Endothelial cell of umbilical vein (primary cell): ENCODE data around the gene SCYL1. TPM values are rescaled to one million over a fixed set of nuclear protein-coding genes. Genes with fewer than 3 reads are reported as not detected.

ENCODE experiments used
- BruUV-seq: library from RNA; stranded (reverse); fragments of 400-500 nt; replicated peaks from 2 replicates; lab custom pipeline; 2021; lab: Mats Ljungman, UMichigan
- CTCF ChIA-PET: fragments of 300-600, 350-600 bp; sonication (Branson Sonifier 250); formaldehyde crosslinking; loops from one replicate; lab custom pipeline; 2021; ENCODE audit warnings: antibody characterized with exemption, inconsistent platforms; lab: Charles Lee
- POLR2A ChIA-PET: fragments of 300-600, 350-600 bp; sonication (Branson Sonifier 250); formaldehyde crosslinking; loops from one replicate; lab custom pipeline; 2021; ENCODE audit warnings: antibody characterized with exemption, inconsistent platforms; lab: Charles Lee
- DNase-seq: peaks from one replicate; pipeline ENCODE4 v3.0.0-alpha.2; 2011; ENCODE audit warnings: low read depth, low spot score
- FAIRE-seq: peaks from 2 replicates; lab custom pipeline; 2011; peaks lifted over from hg19 to GRCh38; lab: Jason Lieb, UNC
- H2AFZ ChIP-seq: 2 replicates; pipeline ENCODE4 v1.6.0; 2012; ENCODE audit warnings: low read depth, low read length, control low read depth, inconsistent platforms
- H3K27ac ChIP-seq: 2 replicates; pipeline ENCODE4 v1.5.1; 2011; ENCODE audit warnings: low read depth, mild to moderate bottlenecking, control low read depth, low read length, moderate library complexity; ENCODE audit not compliant: insufficient read depth
- H3K27me3 ChIP-seq, 2 experiments: 2 replicates each; pipeline versions ENCODE4 v1.6.0 to v1.6.1; 2011; ENCODE audit warnings: low read length in 2 of 2, mixed read lengths in 1 of 2; ENCODE audit not compliant: control insufficient read depth in 2 of 2, insufficient read depth in 2 of 2
- H3K36me3 ChIP-seq, 2 experiments: 2 replicates in 1 of 2; 3 replicates in 1 of 2; pipeline ENCODE4 v1.5.1; 2011; ENCODE audit warnings: low read length in 2 of 2, mild to moderate bottlenecking in 1 of 2, moderate library complexity in 1 of 2; ENCODE audit not compliant: control insufficient read depth in 2 of 2, insufficient read depth in 2 of 2; ENCODE audit errors: extremely low read depth in 1 of 2
- H3K4me1 ChIP-seq: 3 replicates; pipeline ENCODE4 v1.5.1; 2011; ENCODE audit warnings: mild to moderate bottlenecking, low read length; ENCODE audit not compliant: control insufficient read depth, insufficient read depth; ENCODE audit errors: extremely low read depth
- H3K4me2 ChIP-seq: 2 replicates; pipeline ENCODE4 v1.6.1; 2011; ENCODE audit warnings: low read length, control low read depth, mixed read lengths; ENCODE audit not compliant: insufficient read depth
- H3K4me3 ChIP-seq, 3 experiments: fragments of 200-600 bp in 1 of 3; sonication (generic), shearing (Covaris generic) in 1 of 3; replicated peaks in 1 of 3; 2 replicates each; pipeline ENCODE4 v1.5.1; 2011 to 2016; ENCODE audit warnings: control low read depth in 3 of 3, low read length in 3 of 3, mild to moderate bottlenecking in 2 of 3, inconsistent platforms in 1 of 3, low read depth in 1 of 3, moderate library complexity in 1 of 3; ENCODE audit not compliant: insufficient read depth in 1 of 3
- H3K79me2 ChIP-seq: 2 replicates; pipeline ENCODE4 v1.6.0; 2012; ENCODE audit warnings: low read length, inconsistent platforms; ENCODE audit not compliant: control insufficient read depth, insufficient read depth
- H3K9ac ChIP-seq: replicated peaks from 2 replicates; pipeline ENCODE3; 2011; ENCODE audit warnings: low read length, control low read depth; ENCODE audit not compliant: insufficient read depth; ENCODE audit errors: extremely low read depth
- H3K9me1 ChIP-seq: replicated peaks from 3 replicates; pipeline ENCODE4 v1.6.0; 2011; ENCODE audit warnings: mild to moderate bottlenecking, low read length; ENCODE audit not compliant: control insufficient read depth, insufficient read depth; ENCODE audit errors: extremely low read depth
- H3K9me3 ChIP-seq: replicated peaks from 2 replicates; pipeline ENCODE4 v1.5.1; 2012; ENCODE audit warnings: low read length, inconsistent platforms; ENCODE audit not compliant: control insufficient read depth, insufficient read depth
- H4K20me1 ChIP-seq: replicated peaks from 2 replicates; pipeline ENCODE3; 2011; ENCODE audit warnings: mild to moderate bottlenecking, low read length; ENCODE audit not compliant: control insufficient read depth, insufficient read depth; ENCODE audit errors: extremely low read depth
- EZH2 ChIP-seq: IDR thresholded peaks from 2 replicates; pipeline ENCODE4 v1.6.1; 2012; ENCODE audit warnings: borderline replicate concordance, low read depth, mild to moderate bottlenecking, moderate library complexity, low read length, inconsistent platforms; ENCODE audit not compliant: severe bottlenecking
- FOS ChIP-seq: IDR thresholded peaks from 2 replicates; pipeline ENCODE4 v1.6.1; 2011; ENCODE audit warnings: mild to moderate bottlenecking, low read length, moderate library complexity, borderline replicate concordance; ENCODE audit not compliant: insufficient read depth
- GATA2 ChIP-seq: IDR thresholded peaks from 2 replicates; pipeline ENCODE4 v1.7.0; 2011; ENCODE audit warnings: low read depth, mild to moderate bottlenecking, moderate library complexity, mixed read lengths, low read length; ENCODE audit not compliant: insufficient read length, insufficient read depth
- JUN ChIP-seq: IDR thresholded peaks from 2 replicates; pipeline ENCODE4 v1.6.1; 2011; ENCODE audit warnings: borderline replicate concordance, low read depth; ENCODE audit not compliant: insufficient read length, insufficient read depth
- MYC ChIP-seq: IDR thresholded peaks from one replicate; pipeline ENCODE4 v1.6.1; 2011; ENCODE audit warnings: mild to moderate bottlenecking, low read depth, low read length
- POLR2A ChIP-seq: IDR thresholded peaks from 2 replicates; pipeline ENCODE4 v1.6.1; 2012; ENCODE audit warnings: low read depth, mild to moderate bottlenecking, control low read depth, low read length
- POLR2AphosphoS5 ChIP-seq: IDR thresholded peaks from 2 replicates; pipeline ENCODE4 v1.6.1; 2012; ENCODE audit warnings: low read depth, mild to moderate bottlenecking, control low read depth, low read length, moderate library complexity; ENCODE audit not compliant: insufficient read depth
- dilution Hi-C: fragments of 300-500 bp; cut with MboI; formaldehyde crosslinking; loops from one replicate; pipeline ENCODE4 v1.15.0; 2019; ENCODE audit warnings: low sequenced_read_pairs; ENCODE audit not compliant: extremely low pct_ligation_motif_present
- intact Hi-C: fragments of 100-400 bp; cut with micrococcal nuclease; formaldehyde crosslinking; loops from one replicate; pipeline ENCODE4 v1.10.0; 2022
- polyA plus RNA-seq, 4 experiments: library from polyadenylated mRNA; depleted of rRNA in 3 of 4; stranded (reverse) in 3 of 4; unstranded in 1 of 4; fragments of >200 nt; gene quantifications; 2 replicates each; pipeline versions ENCODE4 v1.2.1 to v1.2.3, GENCODE V29; 2011 to 2012; ENCODE audit warnings: missing spikeins in 1 of 4
- total RNA-seq: library from RNA; stranded (reverse); gene quantifications from 2 replicates; pipeline ENCODE4 v1.2.3, GENCODE V29; 2021
- TF ChIP-seq, protein P1 (sequence below): IDR thresholded peaks from 2 replicates; pipeline ENCODE4 v1.6.1; 2011; ENCODE audit not compliant: insufficient read depth, insufficient read length
- TF ChIP-seq, protein P2 (sequence below), 2 donors: IDR thresholded peaks; 1 replicate in 1 of 2; 2 replicates in 1 of 2; pipeline ENCODE4 v1.5.1; 2011; ENCODE audit warnings: low read length in 2 of 2, mild to moderate bottlenecking in 2 of 2, moderate library complexity in 2 of 2, control low read depth in 1 of 2, inconsistent platforms in 1 of 2, low read depth in 1 of 2; ENCODE audit not compliant: insufficient read depth in 1 of 2; ENCODE audit errors: extremely low read depth in 1 of 2

The SCYL1 gene
- total and polyA plus RNA-seq, 2 donors (not counting 3 experiments of a cell fraction or from before 2014, with no cell fraction given): 88.2 to 126 TPM

GRCh38 chr11:65485920-65486219 lies 39.0 kb upstream of the SCYL1 start:
- Histone ChIP-seq H2AFZ (no peak overlapping the region), H3K4me1 (peaks cover 46% of the 10 kb centered on the region), H3K9ac (no peak overlapping the region), H3K27me3 (no peaks in the 10 kb centered on the region), H3K9me1 (no peaks in the 10 kb centered on the region), H3K27ac (no peak overlapping the region), H3K36me3 (no peaks in the 10 kb centered on the region), H3K79me2 (no peaks in the 10 kb centered on the region), H3K4me2 (no peak overlapping the region), H4K20me1 (no peaks in the 10 kb centered on the region), H3K9me3 (no peaks in the 10 kb centered on the region), H3K4me3 (no peak overlapping the region)
- ChIA-PET CTCF (interaction anchor here (0.6 to 5.1 kb wide), 2 partner anchors 12 to 14 kb away, joined by 3 to 31 read pairs; no protein-coding TSS in a partner anchor), POLR2A (interaction anchor here (9.4 kb wide), 1 partner anchor 17 kb away, joined by 204 read pairs; the partner anchor contains the start of gene MALAT1)
- dilution Hi-C loops (no loop called here), intact Hi-C loops (no loop called here)
- BruUV-seq: no TSS peak
- TF ChIP-seq EZH2: no peak
- TF ChIP-seq, protein P1, sequence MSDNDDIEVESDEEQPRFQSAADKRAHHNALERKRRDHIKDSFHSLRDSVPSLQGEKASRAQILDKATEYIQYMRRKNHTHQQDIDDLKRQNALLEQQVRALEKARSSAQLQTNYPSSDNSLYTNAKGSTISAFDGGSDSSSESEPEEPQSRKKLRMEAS: no peak
- TF ChIP-seq JUN: no peak
- TF ChIP-seq POLR2AphosphoS5: no peak
- TF ChIP-seq, protein P2, sequence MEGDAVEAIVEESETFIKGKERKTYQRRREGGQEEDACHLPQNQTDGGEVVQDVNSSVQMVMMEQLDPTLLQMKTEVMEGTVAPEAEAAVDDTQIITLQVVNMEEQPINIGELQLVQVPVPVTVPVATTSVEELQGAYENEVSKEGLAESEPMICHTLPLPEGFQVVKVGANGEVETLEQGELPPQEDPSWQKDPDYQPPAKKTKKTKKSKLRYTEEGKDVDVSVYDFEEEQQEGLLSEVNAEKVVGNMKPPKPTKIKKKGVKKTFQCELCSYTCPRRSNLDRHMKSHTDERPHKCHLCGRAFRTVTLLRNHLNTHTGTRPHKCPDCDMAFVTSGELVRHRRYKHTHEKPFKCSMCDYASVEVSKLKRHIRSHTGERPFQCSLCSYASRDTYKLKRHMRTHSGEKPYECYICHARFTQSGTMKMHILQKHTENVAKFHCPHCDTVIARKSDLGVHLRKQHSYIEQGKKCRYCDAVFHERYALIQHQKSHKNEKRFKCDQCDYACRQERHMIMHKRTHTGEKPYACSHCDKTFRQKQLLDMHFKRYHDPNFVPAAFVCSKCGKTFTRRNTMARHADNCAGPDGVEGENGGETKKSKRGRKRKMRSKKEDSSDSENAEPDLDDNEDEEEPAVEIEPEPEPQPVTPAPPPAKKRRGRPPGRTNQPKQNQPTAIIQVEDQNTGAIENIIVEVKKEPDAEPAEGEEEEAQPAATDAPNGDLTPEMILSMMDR (IDR thresholded peaks at IDR 0.05; ENCODE audit: extremely low read depth in 1 of 2, insufficient read depth in 1 of 2, low read depth in 1 of 2, low read length in 2 of 2): no peak
- TF ChIP-seq GATA2: no peak
- TF ChIP-seq POLR2A: no peak
- TF ChIP-seq FOS: no peak
- TF ChIP-seq MYC: no peak
- FAIRE-seq (no peak), DNase-seq (no peak)
